HT1080 (cell line): ENCODE results near the gene GPR107. TPM values are rescaled to one million over a fixed set of nuclear protein-coding genes. Genes with fewer than 3 reads are reported as not detected.
A peak's percentile ranks its signal among the peaks of the same experiment; 100 is the strongest.
"Not testable (repeated sequence)": the region's sequence is repeated elsewhere in the genome, so short reads cannot be mapped to it uniquely, and the experiment has no call there.

Source experiments
- DNase-seq: peaks from one replicate; pipeline ENCODE4 v3.0.0-alpha.2; 2015; ENCODE audit warnings: low read depth
- polyA plus RNA-seq, 2 experiments: library from polyadenylated mRNA; depleted of rRNA; stranded (reverse); fragments of >200 nt; gene quantifications; 2 replicates each; pipeline ENCODE4 v1.2.3, GENCODE V29; 2015
- total RNA-seq: library from RNA; depleted of rRNA; stranded (reverse); fragments of >200 nt; shearing (Covaris generic); gene quantifications from 2 replicates; pipeline ENCODE4 v1.2.3, GENCODE V29; 2014; rRNA removed

GPR107 gene
- 13.6 and 155 TPM in 2 replicates for total RNA-seq
- polyA plus RNA-seq (2015; cell fraction: cytosol; rRNA removed) = 19.6 and 21.4 TPM in 2 replicates
- polyA plus RNA-seq (2015; cell fraction: nucleus; rRNA removed) = 32.3 and 35.6 TPM in 2 replicates

DNA sequence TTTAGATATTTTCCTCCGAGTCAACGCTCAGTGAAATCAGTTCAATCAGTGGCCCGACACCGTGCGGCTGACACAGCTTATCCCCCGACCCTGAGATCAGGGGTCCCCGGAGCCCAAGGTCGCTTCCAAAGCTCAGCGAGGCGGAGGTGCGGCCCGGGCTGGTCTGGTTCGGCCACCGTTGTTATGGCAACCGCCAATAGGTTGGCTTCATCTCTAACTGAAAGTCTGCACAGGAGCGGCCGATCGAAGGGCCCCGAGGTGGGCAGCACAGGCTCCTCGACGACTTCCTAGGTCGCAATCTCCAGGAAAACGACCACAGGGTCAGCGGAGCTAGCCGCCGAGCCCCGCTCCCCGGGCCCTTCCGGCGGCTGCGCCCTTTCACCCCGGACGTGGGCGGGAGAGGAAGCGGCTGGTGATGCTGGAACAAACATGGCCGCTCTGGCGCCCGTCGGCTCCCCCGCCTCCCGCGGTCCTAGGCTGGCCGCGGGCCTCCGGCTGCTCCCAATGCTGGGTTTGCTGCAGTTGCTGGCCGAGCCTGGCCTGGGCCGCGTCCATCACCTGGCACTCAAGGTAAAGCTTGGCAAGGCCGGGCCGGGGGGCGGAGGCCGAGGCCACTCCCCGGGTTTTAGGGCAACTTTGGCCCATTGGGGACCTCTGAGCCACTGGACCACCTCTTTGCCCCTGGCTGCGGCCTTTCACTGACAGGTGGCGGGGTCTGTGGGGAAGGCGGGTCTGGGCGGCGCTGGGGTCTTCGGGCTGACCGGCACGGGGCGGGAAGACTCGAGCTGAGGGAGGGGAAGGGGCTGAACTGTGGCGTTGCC is at the start of gene GPR107:
GPR107 (plus strand) TSS at position 403 of the 821 bp plus-strand sequence; CDS start at position 430, 27 bp downstream.
- DNase-seq = peak; percentile 68

DNA sequence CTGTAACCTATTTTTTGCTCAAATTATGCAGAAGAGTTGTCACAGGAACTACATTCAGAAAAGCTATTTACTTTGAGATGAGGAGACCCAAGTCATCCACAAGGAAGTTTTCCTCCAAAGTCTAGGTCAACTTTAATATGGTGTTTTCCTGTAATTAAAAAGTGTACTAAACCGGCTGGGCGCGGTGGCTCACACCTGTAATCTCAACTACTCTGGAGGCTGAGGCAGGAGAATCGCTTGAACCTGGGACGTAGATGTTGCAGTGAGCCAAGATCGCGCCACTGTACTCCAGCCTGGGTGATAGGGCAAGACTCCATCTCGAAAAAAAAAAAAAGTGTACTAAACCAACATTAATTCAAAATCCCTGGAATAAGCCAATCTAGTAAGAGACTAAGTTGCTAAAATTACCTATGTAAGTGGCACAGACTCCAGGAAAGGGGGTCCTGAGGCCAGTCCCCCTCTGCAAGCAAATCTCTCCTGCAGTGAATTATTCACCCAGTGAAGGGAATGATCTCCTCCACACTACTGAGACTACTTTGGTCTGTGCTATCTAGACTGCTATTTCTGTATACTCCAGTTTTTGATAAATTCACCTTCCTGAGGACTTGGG is 49.7 kb upstream of the GPR107 start:
- no peak for DNase-seq

DNA sequence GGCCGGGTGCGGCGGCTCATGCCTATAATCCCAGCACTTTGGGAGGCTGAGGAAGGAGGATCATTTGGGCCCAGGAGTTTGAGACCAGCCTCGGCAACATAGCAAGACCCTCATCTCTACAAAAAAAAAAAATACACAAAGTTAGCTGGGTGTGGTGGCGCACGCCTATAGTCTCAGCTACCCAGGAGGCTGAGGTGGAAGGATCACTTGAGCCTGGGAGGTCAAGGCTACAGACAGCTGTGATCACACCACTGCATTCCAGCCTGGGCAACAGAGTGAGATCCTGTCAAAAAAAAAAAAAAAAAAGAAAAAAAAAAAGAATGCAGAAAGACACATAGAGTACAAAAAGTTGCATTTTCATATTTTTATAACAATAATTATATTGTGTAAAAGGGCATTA is 46.8 kb upstream of the GPR107 start:
- DNase-seq = not testable (repeated sequence)

DNA sequence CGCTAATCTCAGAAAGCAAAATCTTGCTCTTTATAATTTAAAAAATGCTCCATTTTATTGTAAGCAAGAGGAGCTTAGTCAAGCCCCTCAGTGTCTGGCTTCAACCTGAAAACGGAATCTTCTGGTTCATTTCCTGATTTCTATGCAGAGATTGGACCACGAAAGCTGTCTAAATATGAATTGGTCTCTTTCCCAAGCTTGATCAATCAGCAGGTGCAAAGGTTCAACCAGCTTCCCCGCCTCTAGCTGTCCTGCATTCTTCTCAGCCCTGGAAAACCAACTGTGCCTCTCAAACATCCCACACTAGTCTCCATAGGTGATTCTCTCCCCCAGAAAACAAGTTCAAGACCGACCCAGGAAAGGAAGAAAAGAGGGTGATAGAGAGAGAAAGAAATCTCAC is 45.2 kb upstream of the GPR107 start:
- DNase-seq = no peak

- not testable (repeated sequence) for DNase-seq
Measured at GRCh38 chr9:130009546-130009945, 44.2 kb upstream of the GPR107 start.

DNA sequence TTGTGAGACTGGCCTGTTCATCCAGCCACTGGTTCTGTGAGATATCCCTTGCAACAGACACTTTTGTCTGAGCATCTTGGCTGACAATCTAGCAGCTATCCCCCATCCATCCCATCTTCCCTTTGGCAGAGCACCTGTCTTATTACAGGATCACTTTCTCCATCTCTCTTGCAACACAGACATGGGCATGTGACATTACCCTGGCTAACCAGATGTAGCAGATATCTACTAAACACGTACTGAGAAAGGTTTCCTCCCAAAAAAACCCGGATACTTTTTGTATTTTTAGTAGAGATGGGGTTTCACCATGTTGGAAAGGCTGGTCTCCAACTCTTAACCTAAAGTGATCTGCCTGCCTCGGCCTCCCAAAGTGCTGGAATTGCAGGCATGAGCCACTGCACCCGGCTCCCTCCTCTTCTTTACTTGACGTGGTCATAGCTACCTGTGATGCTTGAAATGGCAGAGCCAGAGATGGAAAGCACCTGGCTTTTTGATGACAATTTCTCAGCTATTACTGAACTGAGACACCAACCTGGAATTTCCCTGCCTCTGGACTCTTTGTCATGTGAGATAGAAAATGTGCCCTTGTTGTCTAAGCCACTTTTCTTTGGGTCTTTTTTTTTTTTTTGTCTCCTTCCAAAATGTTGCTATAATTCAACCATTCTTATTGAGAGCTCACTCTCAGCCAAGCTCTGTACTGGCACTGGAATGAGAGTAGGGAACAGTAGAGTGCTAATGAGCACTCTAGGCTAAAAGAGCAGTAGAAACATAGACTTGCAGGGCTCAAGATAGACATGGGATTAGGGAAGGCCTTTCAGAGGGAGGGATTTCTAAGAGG is 43.3 kb upstream of the GPR107 start:
- no peak for DNase-seq

DNA sequence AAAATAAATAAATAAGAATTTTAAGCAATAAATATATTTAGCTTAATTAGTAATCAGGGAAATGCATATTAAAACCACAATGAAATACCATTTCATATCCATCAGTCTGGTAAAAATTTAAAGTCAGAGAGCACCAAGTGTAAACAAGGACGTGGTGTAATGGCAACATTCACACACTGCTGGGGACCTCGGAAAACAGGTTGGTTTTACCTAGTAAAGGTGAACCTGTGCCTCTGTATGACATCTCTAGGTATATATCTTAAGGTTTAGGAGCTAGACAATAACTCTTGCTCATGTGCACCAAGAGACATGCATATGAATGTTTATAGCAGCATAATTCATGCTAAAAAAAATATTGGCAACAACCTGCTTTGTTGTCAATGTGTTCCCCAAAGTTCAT is 40.4 kb upstream of the GPR107 start:
- DNase-seq = no peak

GRCh38 chr9:130015353-130016019 is 38.2 kb upstream of the GPR107 start:
- DNase-seq = no peak

DNA sequence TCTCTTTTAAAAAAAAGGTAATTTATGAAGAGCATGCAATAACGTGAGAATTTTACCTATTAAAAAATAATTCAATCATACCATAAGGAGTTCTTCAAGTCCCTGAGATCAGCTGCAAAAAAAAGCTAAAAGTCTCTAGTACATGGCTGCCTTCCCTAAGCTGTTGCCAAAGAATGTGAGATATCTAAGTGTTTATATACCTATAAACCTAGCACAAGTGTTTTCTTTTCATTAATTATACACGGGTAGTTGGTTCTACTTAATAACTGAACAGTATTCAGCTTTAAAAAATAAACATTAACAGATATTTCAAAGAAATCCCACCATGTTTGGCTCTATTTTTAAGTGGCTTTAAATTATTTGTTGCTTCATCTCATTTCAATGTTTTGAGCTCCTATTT is 36.6 kb upstream of the GPR107 start:
- DNase-seq = no peak

GRCh38 chr9:130017510-130017909 is 36.2 kb upstream of the GPR107 start:
- not testable (repeated sequence) for DNase-seq

DNA sequence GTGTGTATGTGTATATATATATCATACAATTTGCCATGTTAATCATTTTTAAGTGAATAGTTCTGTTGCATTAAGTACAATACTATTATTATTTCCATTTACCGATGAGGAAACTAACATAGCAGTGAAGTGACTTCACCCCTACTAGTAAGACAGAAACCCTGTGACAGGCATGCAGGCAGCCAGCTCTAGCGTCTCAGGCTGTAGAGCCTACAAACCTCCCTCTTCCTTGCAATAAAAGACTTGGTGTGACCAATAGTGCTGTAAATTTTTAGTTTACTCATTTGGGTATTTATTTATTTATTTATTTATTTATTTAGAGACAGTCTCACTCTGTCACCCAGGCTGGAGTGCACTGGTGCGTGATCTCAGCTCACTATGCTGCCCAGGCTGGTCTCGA is 35.4 kb upstream of the GPR107 start:
- DNase-seq = no peak

GRCh38 chr9:130020618-130021017 is 33.1 kb upstream of the GPR107 start:
- no peak for DNase-seq

- no peak for DNase-seq
Measured at GRCh38 chr9:130021123-130021522, 32.6 kb upstream of the GPR107 start.

DNA sequence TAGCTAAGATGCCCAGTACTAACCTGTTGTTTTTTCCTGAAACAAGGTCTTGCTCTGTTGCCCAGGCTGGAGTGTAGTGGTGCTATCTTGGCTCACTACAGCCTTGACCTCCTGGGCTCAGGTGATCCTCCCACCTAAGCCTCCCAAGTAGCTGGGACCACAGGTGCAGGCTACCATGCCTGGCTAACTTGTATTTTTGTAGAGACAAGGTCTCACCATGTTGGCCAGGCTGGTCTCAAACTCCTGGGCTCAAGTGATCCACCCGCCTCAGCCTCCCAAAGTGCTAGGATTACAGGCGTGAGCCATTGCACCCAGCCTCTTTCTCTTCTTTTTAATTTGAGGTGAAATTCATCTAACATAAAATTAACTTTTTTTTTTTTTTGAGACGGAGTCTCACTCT is 31.9 kb upstream of the GPR107 start:
- not testable (repeated sequence) for DNase-seq

- no peak for DNase-seq
Measured at GRCh38 chr9:130022566-130023143, 31.1 kb upstream of the GPR107 start.

GRCh38 chr9:130023144-130023787 is 30.4 kb upstream of the GPR107 start:
- no peak for DNase-seq

DNA sequence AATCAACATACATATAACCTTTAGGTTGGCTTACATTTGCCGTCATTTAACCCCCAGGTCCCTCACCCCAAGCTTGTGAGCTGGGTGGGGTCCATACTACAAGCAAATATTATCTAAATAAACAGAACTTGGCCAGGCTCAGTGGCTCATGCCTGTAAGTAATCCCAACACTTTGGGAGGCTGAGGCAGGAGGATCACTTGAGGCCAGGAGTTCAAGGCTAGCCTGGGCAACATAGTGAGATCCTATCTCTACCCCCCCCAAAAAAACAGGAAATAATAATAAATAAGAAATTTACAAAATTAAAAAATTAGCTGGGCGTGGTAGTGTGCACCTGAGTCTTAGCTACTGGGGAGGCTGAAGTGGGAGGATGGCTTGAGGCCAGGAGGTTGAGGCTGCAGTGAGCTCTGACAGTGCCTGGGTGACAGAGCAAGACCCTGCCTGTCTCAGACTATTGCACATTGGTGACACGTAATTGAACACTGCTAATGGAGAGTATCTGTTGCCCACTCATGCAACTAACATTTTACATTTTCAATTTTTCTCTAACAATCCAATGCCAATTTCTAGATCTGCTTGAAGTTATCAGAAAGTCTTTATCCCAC is 29.6 kb upstream of the GPR107 start:
- no peak for DNase-seq

- DNase-seq = peak; percentile 27
Measured at GRCh38 chr9:130024597-130024994, 29.1 kb upstream of the GPR107 start.

DNA sequence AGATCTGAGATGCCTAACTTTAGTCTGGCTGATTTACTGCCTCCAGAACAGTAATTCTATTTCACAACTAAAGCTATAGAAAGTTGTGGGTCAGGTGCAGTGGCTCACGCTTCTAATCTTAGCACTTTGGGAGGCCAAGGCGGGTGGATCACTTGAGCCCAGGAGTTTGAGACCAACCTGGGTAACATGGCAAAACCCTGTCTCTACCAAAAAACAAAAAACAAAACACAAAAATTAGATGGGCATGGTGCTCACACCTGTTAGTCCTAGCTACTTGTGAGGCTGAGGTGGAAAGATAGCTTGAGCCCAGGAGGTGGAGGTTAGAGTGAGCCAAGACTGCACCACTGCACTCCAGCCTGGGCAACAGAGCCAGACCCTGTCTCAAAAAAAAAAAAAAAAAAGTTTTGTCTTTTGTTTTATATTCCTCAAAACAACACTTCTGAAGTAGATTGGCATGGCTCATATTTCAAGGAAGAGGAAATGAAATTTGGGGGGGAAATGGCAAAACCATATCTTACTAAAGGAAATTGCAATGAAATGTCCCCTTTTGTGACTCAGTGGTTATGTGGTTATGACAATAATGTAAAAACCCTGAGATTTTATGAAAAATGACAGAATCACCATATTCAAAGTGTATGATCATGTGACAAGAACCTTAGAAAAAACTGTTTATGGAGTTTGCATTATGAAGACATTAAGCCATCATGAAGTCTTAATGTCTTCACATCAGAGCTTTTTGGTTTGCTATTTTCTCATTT is 26.9 kb upstream of the GPR107 start:
- no peak for DNase-seq
